ENCODE results near the gene ZNF557.
"Not testable (repeated sequence)": the region's sequence is repeated elsewhere in the genome, so short reads cannot be mapped to it uniquely, and the experiment has no call there.

ZNF557 gene

DNA sequence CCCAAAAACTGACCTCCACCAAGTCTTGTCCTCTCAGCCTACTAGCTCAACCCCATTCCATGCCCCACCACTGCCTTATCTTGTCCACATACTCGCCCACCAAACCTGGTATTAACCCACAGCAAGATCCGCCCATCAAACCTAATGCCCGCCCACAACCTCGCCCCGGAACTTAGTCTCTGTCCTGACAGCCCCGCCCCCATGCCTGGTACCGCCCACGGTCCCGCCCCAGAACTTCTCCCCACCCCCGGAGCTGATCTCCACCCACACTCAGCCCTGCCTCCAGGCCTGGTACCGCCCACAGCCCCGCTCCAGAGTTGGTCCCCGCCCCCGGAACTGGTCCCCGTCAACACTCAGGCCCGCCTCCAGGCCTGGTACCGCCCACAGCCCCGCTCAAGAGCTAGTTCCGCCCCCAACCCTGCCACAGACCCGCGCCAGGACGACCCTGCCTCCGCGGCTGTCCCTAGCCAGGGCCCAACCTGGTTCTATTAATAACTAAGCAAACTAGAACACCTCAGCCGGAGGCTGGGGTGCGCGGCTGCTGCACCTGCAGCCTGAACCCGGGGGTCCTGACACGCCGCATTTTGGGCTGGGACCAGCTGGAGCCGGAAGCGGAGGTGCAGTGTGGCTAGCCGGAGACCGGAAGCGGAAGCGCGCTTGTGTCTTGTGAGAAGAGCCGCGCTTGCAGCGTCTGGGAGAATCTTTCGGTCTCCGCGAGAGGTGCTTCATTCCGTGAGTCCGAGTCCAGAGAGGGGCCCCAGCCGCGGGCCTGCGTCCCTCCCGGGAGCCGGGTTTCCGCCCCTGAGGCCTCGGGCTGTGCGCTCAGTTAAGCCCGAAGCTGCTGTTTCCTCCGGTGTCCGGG, at the start of gene ZNF557:
Gene ZNF557 (plus strand): TSS at position 662 of the 862 bp plus-strand sequence. CDS start 5,372 bp downstream, outside the sequence.
- peak; percentile 29 to 100 (median 97) for DNase-seq

DNA sequence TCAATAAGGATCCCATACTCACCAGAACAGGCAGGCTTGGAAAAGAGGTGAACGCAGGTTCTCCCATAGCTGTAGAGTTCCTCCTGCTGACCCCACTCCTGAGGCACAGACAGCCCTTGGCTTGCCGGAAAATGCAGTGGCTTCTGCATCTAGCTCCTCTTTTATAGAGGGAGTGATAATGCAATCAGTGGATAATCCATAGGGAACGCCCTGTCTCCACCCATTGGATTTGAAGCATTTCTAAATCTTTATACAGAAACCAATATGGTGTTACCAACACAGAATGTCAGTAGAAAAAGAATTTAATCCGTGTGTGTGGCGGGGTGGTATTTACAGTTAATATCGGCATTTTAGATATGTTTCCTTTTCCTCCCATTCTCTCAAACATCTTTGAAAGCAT, 48.2 kb upstream of the ZNF557 start, which contains the start of gene MBD3L2B:
Gene MBD3L2B (minus strand): TSS at position 101 of the 400 bp plus-strand sequence. CDS start 34 bp downstream, at position 67.
- not testable (repeated sequence) for DNase-seq

DNA sequence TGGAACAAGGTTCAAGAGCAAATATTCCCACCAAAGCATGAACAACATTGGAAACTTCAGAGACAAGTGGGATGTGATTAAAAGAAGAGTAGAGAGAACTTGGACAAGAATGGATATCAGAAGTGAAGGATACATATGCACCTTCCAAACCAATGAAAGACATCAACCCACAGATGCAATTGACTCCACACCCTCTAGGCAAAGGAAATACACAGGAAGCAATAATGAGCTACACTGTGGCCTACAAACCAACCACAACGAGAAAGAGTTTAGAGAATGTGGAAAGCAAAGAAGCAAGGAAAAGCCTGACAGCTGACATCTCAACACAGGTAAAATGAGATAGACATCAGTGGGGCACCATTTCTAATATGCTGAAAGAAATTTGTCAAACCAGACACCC, 40.7 kb upstream of the ZNF557 start:
- not testable (repeated sequence) for DNase-seq

DNA sequence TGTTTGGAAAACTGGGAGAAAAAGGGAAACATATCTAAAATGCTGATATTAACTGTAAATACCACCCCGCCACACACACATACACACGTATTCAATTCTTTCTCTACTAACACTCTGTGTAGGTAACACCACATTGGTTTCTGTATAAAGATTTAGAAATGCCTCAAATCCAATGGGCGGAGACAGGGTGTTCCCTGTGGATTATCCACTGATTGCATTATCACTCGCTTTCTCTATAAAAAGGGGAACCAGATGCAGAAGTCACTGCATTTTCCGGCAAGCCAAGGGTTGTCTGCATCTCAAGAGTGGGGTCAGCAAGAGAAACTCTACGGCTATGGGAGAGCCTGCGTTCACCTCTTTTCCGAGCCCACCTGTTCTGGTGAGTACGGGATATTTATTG, 39.2 kb upstream of the ZNF557 start, which contains the start of gene MBD3L5:
Gene MBD3L5 (plus strand): TSS at position 301 of the 400 bp plus-strand sequence. CDS start 34 bp downstream, at position 335.
- DNase-seq, result not testable (repeated sequence)

DNA sequence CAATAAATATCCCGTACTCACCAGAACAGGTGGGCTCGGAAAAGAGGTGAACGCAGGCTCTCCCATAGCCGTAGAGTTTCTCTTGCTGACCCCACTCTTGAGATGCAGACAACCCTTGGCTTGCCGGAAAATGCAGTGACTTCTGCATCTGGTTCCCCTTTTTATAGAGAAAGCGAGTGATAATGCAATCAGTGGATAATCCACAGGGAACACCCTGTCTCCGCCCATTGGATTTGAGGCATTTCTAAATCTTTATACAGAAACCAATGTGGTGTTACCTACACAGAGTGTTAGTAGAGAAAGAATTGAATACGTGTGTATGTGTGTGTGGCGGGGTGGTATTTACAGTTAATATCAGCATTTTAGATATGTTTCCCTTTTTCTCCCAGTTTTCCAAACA, 29.4 kb upstream of the ZNF557 start, which contains the start of gene MBD3L4:
Gene MBD3L4 (minus strand): TSS at position 101 of the 400 bp plus-strand sequence. CDS start 35 bp downstream, at position 66.
- not testable (repeated sequence) for DNase-seq

DNA sequence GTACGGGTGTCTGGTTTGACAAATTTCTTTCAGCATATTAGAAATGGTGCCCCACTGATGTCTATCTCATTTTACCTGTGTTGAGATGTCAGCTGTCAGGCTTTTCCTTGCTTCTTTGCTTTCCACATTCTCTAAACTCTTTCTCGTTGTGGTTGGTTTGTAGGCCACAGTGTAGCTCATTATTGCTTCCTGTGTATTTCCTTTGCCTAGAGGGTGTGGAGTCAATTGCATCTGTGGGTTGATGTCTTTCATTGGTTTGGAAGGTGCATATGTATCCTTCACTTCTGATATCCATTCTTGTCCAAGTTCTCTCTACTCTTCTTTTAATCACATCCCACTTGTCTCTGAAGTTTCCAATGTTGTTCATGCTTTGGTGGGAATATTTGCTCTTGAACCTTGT, 27.9 kb upstream of the ZNF557 start:
- not testable (repeated sequence) for DNase-seq

DNA sequence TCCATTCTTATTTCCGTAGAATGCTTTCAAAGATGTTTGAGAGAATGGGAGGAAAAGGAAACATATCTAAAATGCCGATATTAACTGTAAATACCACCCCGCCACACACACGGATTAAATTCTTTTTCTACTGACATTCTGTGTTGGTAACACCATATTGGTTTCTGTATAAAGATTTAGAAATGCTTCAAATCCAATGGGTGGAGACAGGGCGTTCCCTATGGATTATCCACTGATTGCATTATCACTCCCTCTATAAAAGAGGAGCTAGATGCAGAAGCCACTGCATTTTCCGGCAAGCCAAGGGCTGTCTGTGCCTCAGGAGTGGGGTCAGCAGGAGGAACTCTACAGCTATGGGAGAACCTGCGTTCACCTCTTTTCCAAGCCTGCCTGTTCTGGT, 20.5 kb upstream of the ZNF557 start, which contains the start of gene MBD3L2:
Gene MBD3L2 (plus strand): TSS at position 301 of the 400 bp plus-strand sequence. CDS start 53 bp downstream, at position 354.
- DNase-seq, result not testable (repeated sequence)

DNA sequence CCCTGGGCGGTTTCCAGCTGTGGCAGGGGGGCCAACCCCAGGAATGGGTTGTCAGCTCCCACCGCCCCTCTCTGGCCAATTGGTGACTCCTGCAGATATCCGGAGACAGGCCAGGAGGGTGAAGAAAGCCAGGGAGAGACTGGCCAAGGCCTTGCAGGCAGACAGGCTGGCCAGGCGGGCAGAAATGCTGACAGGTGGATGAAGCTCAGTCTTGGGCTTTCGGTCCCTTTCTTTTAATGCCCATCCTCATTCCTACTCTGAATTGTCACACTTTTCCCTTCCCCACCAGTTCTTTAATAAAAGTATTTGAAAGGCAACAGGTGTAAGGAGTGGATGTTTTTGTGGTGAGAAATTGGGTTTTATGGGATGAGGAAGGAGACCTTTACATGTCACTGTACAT, 18.1 kb upstream of the ZNF557 start:
- DNase-seq, result not testable (repeated sequence)

DNA sequence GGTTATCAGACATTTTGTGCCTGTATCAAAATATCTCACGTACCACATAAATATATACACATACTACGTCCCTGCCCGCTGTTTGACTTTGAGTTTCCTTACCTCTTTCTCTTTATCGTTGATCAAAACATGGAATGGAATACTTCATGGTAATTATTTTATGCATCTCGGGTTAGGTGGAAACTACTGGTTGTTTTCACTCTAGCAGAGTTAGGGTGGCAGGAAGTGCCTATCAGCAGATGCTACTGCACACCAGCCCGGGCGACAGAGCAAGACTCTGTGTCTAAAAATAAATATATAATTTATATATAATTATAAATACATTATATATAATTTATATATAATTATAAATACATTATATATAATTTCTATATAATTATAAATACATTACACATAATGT, 16.6 kb upstream of the ZNF557 start:
- not testable (repeated sequence) for DNase-seq

DNA sequence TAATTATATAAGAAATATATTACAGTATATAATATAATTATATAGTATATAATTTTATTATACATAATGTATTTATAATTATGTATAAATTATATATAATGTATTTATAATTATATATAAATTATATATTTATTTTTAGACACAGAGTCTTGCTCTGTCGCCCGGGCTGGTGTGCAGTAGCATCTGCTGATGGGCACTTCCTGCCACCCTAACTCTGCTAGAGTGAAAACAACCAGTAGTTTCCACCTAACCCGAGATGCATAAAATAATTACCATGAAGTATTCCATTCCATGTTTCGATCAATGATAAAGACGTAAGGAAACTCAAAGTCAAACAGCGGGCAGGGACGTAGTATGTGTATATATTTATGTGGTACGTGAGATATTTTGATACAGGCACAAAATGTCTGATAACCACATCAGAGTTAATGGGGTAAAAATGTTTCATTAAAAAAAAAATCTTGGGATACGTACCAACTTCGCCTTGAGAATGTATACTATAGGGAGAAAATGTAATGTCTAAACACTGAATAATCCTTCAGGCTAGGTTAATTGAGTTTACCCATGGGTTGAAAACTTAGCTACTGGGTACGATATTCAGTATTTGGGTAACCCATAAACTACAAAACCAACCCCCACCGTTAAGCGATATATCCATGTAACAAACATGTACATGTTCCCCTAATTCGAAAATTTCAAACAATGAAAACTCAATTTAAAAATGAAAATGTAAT, 14.7 kb upstream of the ZNF557 start:
- DNase-seq, result not testable (repeated sequence)

DNA sequence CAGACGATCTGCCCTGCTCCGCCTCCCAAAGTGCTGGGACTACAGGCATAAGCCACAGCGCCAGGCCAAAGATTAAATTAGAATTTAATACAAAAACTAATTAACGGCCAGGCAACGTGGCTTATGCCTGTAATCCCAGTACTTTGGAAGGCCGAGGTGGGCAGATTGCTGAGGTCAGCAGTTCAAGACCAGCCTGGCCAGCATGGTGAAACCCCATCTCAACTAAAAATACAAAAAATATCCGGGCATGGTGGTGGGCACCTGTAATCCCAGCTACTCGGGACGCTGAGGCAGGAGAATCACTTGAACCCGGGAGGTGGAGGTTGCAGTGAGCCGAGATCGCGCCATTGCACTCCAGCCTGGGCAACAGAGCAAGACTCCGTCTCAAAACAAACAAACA, 13.8 kb upstream of the ZNF557 start:
- not testable (repeated sequence) for DNase-seq

DNA sequence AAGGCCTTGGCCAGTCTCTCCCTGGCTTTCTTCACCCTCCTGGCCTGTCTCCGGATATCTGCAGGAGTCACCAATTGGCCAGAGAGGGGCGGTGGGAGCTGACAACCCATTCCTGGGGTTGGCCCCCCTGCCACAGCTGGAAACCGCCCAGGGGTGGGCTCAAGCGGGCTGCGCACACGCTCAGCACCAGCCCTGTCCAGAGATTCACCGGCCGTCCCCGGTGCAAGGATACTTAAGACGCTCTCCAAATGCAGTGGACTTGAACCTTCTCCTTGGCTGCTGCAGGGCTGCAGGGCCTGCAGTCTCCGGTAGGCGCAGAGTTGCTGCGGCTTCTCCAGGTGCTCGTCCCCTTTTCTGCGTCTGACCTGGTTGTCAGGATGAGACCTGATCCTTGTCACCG, 13.1 kb upstream of the ZNF557 start:
- DNase-seq, result not testable (repeated sequence)

DNA sequence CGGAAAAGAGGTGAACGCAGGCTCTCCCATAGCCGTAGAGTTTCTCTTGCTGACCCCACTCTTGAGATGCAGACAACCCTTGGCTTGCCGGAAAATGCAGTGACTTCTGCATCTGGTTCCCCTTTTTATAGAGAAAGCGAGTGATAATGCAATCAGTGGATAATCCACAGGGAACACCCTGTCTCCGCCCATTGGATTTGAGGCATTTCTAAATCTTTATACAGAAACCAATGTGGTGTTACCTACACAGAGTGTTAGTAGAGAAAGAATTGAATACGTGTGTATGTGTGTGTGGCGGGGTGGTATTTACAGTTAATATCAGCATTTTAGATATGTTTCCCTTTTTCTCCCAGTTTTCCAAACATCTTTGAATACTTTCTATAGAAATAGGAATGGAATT, 10.9 kb upstream of the ZNF557 start, which contains the start of gene MBD3L3:
Gene MBD3L3 (minus strand): TSS at position 101 of the 400 bp plus-strand sequence. CDS start 71 bp downstream, at position 30.
- not testable (repeated sequence) for DNase-seq

DNA sequence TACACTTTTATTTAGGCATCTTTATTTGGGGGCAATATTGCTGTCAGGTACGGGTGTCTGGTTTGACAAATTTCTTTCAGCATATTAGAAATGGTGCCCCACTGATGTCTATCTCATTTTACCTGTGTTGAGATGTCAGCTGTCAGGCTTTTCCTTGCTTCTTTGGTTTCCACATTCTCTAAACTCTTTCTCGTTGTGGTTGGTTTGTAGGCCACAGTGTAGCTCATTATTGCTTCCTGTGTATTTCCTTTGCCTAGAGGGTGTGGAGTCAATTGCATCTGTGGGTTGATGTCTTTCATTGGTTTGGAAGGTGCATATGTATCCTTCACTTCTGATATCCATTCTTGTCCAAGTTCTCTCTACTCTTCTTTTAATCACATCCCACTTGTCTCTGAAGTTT, 9.5 kb upstream of the ZNF557 start:
- not testable (repeated sequence) for DNase-seq

DNA sequence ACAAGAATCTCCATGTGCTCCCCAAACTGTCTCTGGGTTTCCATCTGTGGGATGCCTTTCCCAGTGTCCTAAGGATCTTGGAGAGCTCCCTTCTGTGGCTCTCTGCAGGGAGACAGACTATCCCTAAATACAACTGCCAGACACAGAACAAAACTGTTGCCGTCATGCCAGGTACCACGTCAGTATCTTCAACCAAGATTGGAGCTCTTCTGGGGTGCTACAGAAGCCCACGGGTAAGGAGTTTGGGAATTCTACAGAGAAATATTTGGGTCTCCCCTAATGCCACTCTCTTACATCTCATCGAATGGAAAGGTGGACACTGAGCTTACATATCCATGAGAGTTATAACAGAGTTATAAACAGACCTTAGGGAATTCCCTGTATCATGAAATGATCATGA, 6.2 kb upstream of the ZNF557 start:
- no peak for DNase-seq

DNA sequence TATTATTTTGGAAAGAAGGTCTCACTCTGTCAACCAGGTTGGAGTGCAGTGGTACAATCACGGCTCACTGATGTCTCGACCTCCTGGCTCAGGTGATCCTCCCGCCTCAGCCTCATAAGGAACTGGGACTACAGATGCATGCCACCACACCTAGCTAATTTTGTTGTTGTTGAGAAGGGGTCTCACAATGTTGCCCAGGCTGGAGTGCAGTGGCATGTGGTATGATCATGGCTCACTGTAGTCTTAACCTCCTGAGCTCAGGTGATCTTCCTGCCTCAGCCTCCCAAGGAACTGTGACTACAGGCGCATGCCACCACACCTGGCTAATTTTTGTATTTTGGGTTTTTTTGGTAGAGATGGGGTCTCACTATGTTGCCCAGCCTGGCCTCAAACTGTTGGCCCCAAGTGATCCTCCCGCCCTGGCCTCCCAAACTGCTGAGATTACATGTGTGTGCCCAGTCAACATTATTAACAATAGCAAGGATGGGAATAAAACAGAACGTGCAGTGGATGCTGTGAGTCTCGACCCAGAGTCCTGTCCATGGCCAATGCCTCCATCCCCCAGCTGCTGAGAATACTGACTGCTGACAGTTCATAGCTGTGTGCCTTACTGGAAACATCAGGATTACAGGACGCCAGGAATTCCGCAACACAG, 5.6 kb upstream of the ZNF557 start:
- no peak for DNase-seq

DNA sequence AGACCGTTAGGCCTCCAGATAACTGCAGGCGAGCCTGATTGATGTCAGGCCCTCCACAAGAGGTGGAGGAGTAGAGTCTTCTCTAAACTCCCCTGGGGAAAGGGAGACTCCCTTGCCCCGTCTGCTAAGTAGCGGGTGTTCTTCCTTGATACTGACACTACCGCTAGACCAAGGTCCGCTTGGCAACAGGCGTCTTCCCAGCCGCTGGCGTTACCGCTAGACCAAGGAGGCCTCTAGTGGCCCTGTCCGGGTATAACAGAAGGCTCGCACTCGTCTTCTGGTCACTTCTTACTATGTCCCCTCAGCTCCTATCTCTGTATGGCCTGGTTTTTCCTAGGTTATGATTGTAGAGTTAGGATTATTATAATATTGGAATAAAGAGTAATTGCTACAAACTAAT, 2.4 kb upstream of the ZNF557 start:
- peak in 5 of 56 donors; percentile 1 to 3 (median 1) for DNase-seq

DNA sequence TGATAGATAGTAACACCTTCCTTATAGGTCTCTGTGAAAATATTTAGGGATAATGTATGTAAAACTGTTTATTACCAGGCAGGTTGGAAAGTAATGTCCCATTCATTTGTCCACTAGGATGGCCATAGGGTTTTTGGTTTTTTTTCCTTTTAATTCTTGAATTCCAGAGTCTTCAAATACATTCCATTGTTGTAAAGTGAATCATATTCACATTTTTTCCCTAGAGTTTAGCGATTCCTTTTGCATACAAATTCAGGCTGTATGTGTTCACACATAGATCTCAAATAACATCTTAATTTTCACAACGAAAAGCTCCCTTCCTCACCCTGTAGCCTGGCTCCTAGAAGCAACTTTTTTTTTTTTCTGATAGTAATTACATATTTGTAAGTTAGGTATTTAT, 1.8 kb upstream of the ZNF557 start:
- DNase-seq, result no peak

DNA sequence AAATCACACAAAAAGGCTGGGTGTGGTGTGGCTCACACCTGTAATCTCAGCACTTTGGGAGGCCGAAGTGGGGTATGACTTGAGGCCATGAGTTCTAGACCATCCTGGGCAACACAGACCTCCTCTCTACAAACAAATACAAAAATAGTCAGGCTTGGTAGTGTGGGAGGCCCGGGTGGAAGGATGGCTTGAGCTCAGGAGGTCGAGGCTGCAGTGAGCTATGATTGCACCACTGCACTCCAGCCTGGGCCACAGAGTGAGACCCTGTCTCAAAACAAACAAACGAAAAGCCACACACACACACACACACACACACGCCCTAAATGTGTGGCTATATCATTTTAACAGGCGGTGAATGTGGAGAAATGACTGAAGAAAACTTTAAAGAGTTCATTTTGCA, 904 bp upstream of the ZNF557 start:
- no peak for DNase-seq

DNA sequence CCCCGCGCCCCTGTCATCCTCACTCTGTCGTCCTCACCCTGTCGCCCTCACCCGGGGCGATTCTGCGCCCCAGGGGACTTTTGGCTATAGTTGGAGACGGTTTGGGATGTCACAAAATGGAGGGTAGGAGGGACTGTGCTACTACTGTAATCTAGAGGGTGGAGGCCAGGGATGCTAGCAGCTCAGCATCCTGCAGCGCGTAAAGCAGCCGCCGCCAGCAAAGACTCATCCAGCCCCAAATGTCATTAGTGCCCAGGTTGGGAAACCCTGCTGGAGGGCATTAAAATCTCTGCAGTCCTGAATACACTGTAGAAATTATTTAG, 362 bp downstream of the ZNF557 start:
- DNase-seq, result peak in 1 of 56 donors; percentile 18

DNA sequence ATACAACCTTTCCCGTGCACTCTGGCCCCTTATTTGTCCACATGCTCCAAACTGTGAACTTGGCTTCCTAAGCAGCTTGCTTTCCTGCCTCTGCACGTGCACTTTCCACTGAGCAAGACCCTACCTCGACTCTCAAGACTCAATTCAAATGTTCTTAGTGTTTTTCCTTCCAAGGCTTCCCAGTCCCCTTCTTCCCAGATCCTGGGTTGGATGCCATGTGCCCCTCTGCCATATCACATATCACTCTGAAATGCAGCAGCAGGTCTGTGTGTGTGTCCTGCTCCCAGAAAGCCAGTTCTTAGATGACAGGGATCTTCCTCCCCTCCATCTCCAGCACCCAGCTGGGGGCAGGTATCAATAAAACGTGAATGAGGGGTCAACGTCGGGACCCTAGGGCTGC, 3.0 kb downstream of the ZNF557 start:
- DNase-seq, result no peak

Data from amygdala (tissue), 56 donors.